ENCODE measurements around the gene PAQR7. TPM values are rescaled to one million over a fixed set of nuclear protein-coding genes. Genes with fewer than 3 reads are reported as not detected.

Gene PAQR7
- total RNA-seq, 2 experiments from 2014 or later = 0.22 to 1.3 TPM

- intact Hi-C loops (cut with micrococcal nuclease; ENCODE audit: unreplicated experiment) = no loop called here
- POLR2A ChIA-PET = interaction anchor here (0.5 kb wide), 1 partner anchor 131 kb away, joined by 3 read pairs; no protein-coding TSS in a partner anchor
- H3K9me2 ChIP-seq (ENCODE audit: insufficient read depth, low read length) = no peaks in the 10 kb centered on the region
- no peak for TF ChIP-seq EZH2phosphoT487 (IDR thresholded peaks at IDR 0.05; ENCODE audit: borderline replicate concordance, low read depth, low read length)
- no peak for TF ChIP-seq CTCF (conservative IDR thresholded peaks at IDR 0.05; ENCODE audit: low read length)
- no peaks in the 10 kb centered on the region for H4K20me1 ChIP-seq (ENCODE audit: insufficient read depth, low read length)
- H3K79me2 ChIP-seq (ENCODE audit: insufficient read depth, low read depth, low read length) = no peaks in the 10 kb centered on the region; the same call in 1 of the 2 replicates
- H2AFZ ChIP-seq (ENCODE audit: low read length) = no peak overlapping the region
- no peak overlapping the region for H3K4me3 ChIP-seq (ENCODE audit: low read depth, low read length, poor library complexity, severe bottlenecking)
- H3K4me1 ChIP-seq (ENCODE audit: insufficient read depth, low read length, poor library complexity, severe bottlenecking) = no peaks in the 10 kb centered on the region
- no peak overlapping the region for H3K4me2 ChIP-seq (ENCODE audit: low read length)
- BruUV-seq (replicated peaks) = no TSS peak
- no peaks in the 10 kb centered on the region for H3K9me3 ChIP-seq (ENCODE audit: low read length)
- CTCF ChIA-PET (ENCODE audit: unreplicated experiment) = interaction anchor here (0.5 to 1.0 kb wide), 2 partner anchors 11 to 166 kb away, joined by 3 read pairs; no protein-coding TSS in a partner anchor
- no peak overlapping the region for H3K27ac ChIP-seq (ENCODE audit: low read depth, low read length, poor library complexity, severe bottlenecking)
- peaks cover 96% of the 10 kb centered on the region for H3K36me3 ChIP-seq (ENCODE audit: insufficient read depth, low read length)
- no peak for DNase-seq (ENCODE audit: low spot score)
These were observed 43.8 kb downstream of the PAQR7 start for GRCh38 chr1:25831569-25832196.

GRCh38 chr1:25829046-25829445 is 46.5 kb downstream of the PAQR7 start:
- Histone ChIP-seq H3K4me2 (ENCODE audit: low read length) (no peak overlapping the region), H3K4me1 (ENCODE audit: insufficient read depth, low read length, poor library complexity, severe bottlenecking) (no peaks in the 10 kb centered on the region), H3K36me3 (ENCODE audit: insufficient read depth, low read length) (peaks cover 78% of the 10 kb centered on the region), H3K9me3 (ENCODE audit: low read length) (no peaks in the 10 kb centered on the region), H3K27ac (ENCODE audit: low read depth, low read length, poor library complexity, severe bottlenecking) (no peak overlapping the region), H2AFZ (ENCODE audit: low read length) (no peak overlapping the region), H3K79me2 (ENCODE audit: insufficient read depth, low read depth, low read length) (no peaks in the 10 kb centered on the region; the same call in 1 of the 2 replicates), H3K9me2 (ENCODE audit: insufficient read depth, low read length) (no peaks in the 10 kb centered on the region), H4K20me1 (ENCODE audit: insufficient read depth, low read length) (no peaks in the 10 kb centered on the region), H3K4me3 (ENCODE audit: low read depth, low read length, poor library complexity, severe bottlenecking) (no peak overlapping the region)
- POLR2A ChIA-PET = interaction anchor here (0.6 to 0.7 kb wide), 2 partner anchors 264 to 310 kb away, joined by 3 to 4 read pairs; no protein-coding TSS in a partner anchor
- no peak for DNase-seq (ENCODE audit: low spot score)
- BruUV-seq (replicated peaks) = no TSS peak
- TF ChIP-seq EZH2phosphoT487 (IDR thresholded peaks at IDR 0.05; ENCODE audit: borderline replicate concordance, low read depth, low read length) = no peak
- TF ChIP-seq CTCF (conservative IDR thresholded peaks at IDR 0.05; ENCODE audit: low read length) = no peak
- intact Hi-C loops (cut with micrococcal nuclease; ENCODE audit: unreplicated experiment) = loop anchor here (10.0 kb wide), 1 partner anchor 584 kb away; the partner anchor contains the start of gene RSRP1
- CTCF ChIA-PET (ENCODE audit: unreplicated experiment) = no interaction called here

- CTCF ChIA-PET (ENCODE audit: unreplicated experiment) = no interaction called here
These were observed 47.0 kb downstream of the PAQR7 start for GRCh38 chr1:25828491-25828890.

More at GRCh38 chr1:25828491-25828890, 47.0 kb downstream of the PAQR7 start:
- no peak overlapping the region for H3K4me3 ChIP-seq (ENCODE audit: low read depth, low read length, poor library complexity, severe bottlenecking)
- no peaks in the 10 kb centered on the region for H3K9me2 ChIP-seq (ENCODE audit: insufficient read depth, low read length)
- TF ChIP-seq EZH2phosphoT487 (IDR thresholded peaks at IDR 0.05; ENCODE audit: borderline replicate concordance, low read depth, low read length) (no peak), CTCF (conservative IDR thresholded peaks at IDR 0.05; ENCODE audit: low read length) (no peak)
- peaks cover 73% of the 10 kb centered on the region for H3K36me3 ChIP-seq (ENCODE audit: insufficient read depth, low read length)
- H2AFZ ChIP-seq (ENCODE audit: low read length) = no peak overlapping the region
- H3K79me2 ChIP-seq (ENCODE audit: insufficient read depth, low read depth, low read length) = no peaks in the 10 kb centered on the region; the same call in 1 of the 2 replicates
- H3K27ac ChIP-seq (ENCODE audit: low read depth, low read length, poor library complexity, severe bottlenecking) = no peak overlapping the region
- POLR2A ChIA-PET = interaction anchor here (0.6 to 0.7 kb wide), 2 partner anchors 263 to 310 kb away, joined by 3 to 4 read pairs; no protein-coding TSS in a partner anchor
- H3K4me1 ChIP-seq (ENCODE audit: insufficient read depth, low read length, poor library complexity, severe bottlenecking) = no peaks in the 10 kb centered on the region
- intact Hi-C loops (cut with micrococcal nuclease; ENCODE audit: unreplicated experiment) = loop anchor here (10.0 kb wide), 1 partner anchor 584 kb away; the partner anchor contains the start of gene RSRP1
- DNase-seq (ENCODE audit: low spot score) = no peak
- H3K9me3 ChIP-seq (ENCODE audit: low read length) = no peaks in the 10 kb centered on the region
- H3K4me2 ChIP-seq (ENCODE audit: low read length) = no peak overlapping the region
- BruUV-seq (replicated peaks) = no TSS peak
- no peaks in the 10 kb centered on the region for H4K20me1 ChIP-seq (ENCODE audit: insufficient read depth, low read length)

Data from OCI-LY7 (cell line).